NAMALWA (cell line): ENCODE results near the gene TFG.

Experiments used
- DNase-seq: peaks from one replicate; pipeline ENCODE4 v3.0.0-alpha.2; 2015; ENCODE audit warnings: low spot score

TFG gene

GRCh38 chr3:100756441-100756840 lies 47.1 kb downstream of the TFG start:
- no peak for DNase-seq

- DNase-seq, result no peak
These were observed 49.9 kb downstream of the TFG start for GRCh38 chr3:100759159-100759558.

- no peak for DNase-seq
These were observed 50.7 kb downstream of the TFG start for GRCh38 chr3:100759950-100760349.

- no peak for DNase-seq
These were observed 51.1 kb downstream of the TFG start for GRCh38 chr3:100760377-100760776.

GRCh38 chr3:100761211-100761942 lies 52.1 kb downstream of the TFG start:
- DNase-seq, result peak; percentile 60

GRCh38 chr3:100761951-100762350 lies 52.7 kb downstream of the TFG start:
- no peak for DNase-seq

- DNase-seq, result no peak
These were observed 56.2 kb downstream of the TFG start for GRCh38 chr3:100765437-100765975.

- DNase-seq, result no peak
These were observed 56.8 kb downstream of the TFG start for GRCh38 chr3:100766069-100766468.

- no peak for DNase-seq
These were observed 60.4 kb downstream of the TFG start for GRCh38 chr3:100769693-100770092.

GRCh38 chr3:100775226-100775625 lies 65.9 kb downstream of the TFG start:
- no peak for DNase-seq

GRCh38 chr3:100775669-100776068 lies 66.4 kb downstream of the TFG start:
- DNase-seq, result no peak

GRCh38 chr3:100776097-100776729 lies 66.9 kb downstream of the TFG start:
- DNase-seq, result no peak

- DNase-seq, result peak; percentile 15
These were observed 67.5 kb downstream of the TFG start for GRCh38 chr3:100776746-100777145.

- DNase-seq, result no peak
These were observed 68.0 kb downstream of the TFG start for GRCh38 chr3:100777271-100777670.

GRCh38 chr3:100779480-100779879 lies 70.2 kb downstream of the TFG start:
- DNase-seq, result no peak

GRCh38 chr3:100780071-100780622 lies 70.9 kb downstream of the TFG start:
- no peak for DNase-seq

GRCh38 chr3:100781301-100781700 lies 72.0 kb downstream of the TFG start:
- no peak for DNase-seq

- no peak for DNase-seq
These were observed 73.1 kb downstream of the TFG start for GRCh38 chr3:100782348-100782747.

- no peak for DNase-seq
These were observed 73.6 kb downstream of the TFG start for GRCh38 chr3:100782906-100783305.

GRCh38 chr3:100783619-100784018 lies 74.3 kb downstream of the TFG start:
- no peak for DNase-seq

GRCh38 chr3:100789579-100789978 lies 80.3 kb downstream of the TFG start:
- DNase-seq, result no peak

- DNase-seq, result peak; percentile 51
These were observed 87.3 kb downstream of the TFG start for GRCh38 chr3:100796556-100796955.

- no peak for DNase-seq
These were observed 88.7 kb downstream of the TFG start for GRCh38 chr3:100798012-100798411.
